ENCODE results near the gene ZNF500. TPM values are rescaled to one million over a fixed set of nuclear protein-coding genes. Genes with fewer than 3 reads are reported as not detected.

The ZNF500 gene
- total RNA-seq, 1 experiment from 2014 or later: 18.3 TPM

DNA sequence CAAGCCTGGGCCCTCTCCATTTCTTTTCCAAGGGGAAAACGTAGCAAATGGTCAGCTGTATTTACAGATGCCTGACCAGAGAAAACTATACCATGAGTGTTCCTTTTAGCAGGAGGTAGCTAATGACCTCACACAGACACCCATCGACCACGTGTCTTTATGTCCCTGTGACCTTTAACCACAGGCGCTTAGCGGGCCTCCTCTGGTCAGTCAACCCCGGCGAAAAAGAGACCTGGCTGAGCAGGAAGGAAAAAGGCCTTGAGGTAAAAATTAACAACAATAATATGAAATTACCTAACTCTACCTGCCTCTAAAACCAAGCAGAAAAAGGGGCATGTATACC lies 64.5 kb downstream of the ZNF500 start:
- no peak overlapping the region for H3K14ac ChIP-seq (ENCODE audit: insufficient read depth, low read length)
- no peak overlapping the region for H3T11ph ChIP-seq (ENCODE audit: low read length)
- H2BK120ac ChIP-seq (ENCODE audit: low read depth, low read length, poor library complexity, severe bottlenecking): no peak overlapping the region
- no peak overlapping the region for H2BK15ac ChIP-seq (ENCODE audit: low read depth, low read length)
- peaks cover 17 to 62% (median 54%) of the 10 kb centered on the region in 3 experiments; a peak in 6 of 7 replicates for H3K36me3 Mint-ChIP-seq (ENCODE audit: insufficient read depth in 1 of 3, low read depth in 3 of 3)
- H3K4me2 ChIP-seq (ENCODE audit: insufficient read depth, insufficient read length, low read length): no peak overlapping the region
- no peak overlapping the region for H2BK20ac ChIP-seq (ENCODE audit: low read depth, low read length, poor library complexity, severe bottlenecking)
- TF ChIP-seq, protein P1, sequence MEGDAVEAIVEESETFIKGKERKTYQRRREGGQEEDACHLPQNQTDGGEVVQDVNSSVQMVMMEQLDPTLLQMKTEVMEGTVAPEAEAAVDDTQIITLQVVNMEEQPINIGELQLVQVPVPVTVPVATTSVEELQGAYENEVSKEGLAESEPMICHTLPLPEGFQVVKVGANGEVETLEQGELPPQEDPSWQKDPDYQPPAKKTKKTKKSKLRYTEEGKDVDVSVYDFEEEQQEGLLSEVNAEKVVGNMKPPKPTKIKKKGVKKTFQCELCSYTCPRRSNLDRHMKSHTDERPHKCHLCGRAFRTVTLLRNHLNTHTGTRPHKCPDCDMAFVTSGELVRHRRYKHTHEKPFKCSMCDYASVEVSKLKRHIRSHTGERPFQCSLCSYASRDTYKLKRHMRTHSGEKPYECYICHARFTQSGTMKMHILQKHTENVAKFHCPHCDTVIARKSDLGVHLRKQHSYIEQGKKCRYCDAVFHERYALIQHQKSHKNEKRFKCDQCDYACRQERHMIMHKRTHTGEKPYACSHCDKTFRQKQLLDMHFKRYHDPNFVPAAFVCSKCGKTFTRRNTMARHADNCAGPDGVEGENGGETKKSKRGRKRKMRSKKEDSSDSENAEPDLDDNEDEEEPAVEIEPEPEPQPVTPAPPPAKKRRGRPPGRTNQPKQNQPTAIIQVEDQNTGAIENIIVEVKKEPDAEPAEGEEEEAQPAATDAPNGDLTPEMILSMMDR (conservative IDR thresholded peaks at IDR 0.05): no peak
- no peaks in the 10 kb centered on the region for H3K4me1 Mint-ChIP-seq
- no peak overlapping the region; a peak in 1 of 7 replicates for H3K27ac Mint-ChIP-seq
- H3K79me2 ChIP-seq (ENCODE audit: insufficient read depth, low read length): no peaks in the 10 kb centered on the region
- no peak overlapping the region for H2AFZ ChIP-seq (ENCODE audit: low read length)
- no peaks in the 10 kb centered on the region for H3K4me1 ChIP-seq (ENCODE audit: insufficient read depth, low read length)
- H3K23ac ChIP-seq (ENCODE audit: insufficient read length, low read depth, low read length): no peak overlapping the region
- H4K8ac ChIP-seq (replicated peaks; ENCODE audit: insufficient read length, low read depth, low read length): no peak overlapping the region
- H3K9ac ChIP-seq (ENCODE audit: extremely low read depth, insufficient read length, low read length): no peak overlapping the region
- H2AK5ac ChIP-seq (ENCODE audit: insufficient read length, low read length): no peak overlapping the region
- no peak overlapping the region for H3K4ac ChIP-seq (ENCODE audit: low read depth, low read length)
- H3K27ac ChIP-seq (ENCODE audit: insufficient read length, low read depth, low read length): no peak overlapping the region
- H2BK12ac ChIP-seq (ENCODE audit: insufficient read length, low read depth, low read length): no peak overlapping the region
- H3K56ac ChIP-seq (ENCODE audit: insufficient read length, low read depth, low read length): no peak overlapping the region
- no peak overlapping the region for H3K18ac ChIP-seq (ENCODE audit: insufficient read length, low read depth, low read length)
- H3K23me2 ChIP-seq (ENCODE audit: insufficient read length, low read depth, low read length, poor library complexity, severe bottlenecking): no peaks in the 10 kb centered on the region
- H3K27me3 Mint-ChIP-seq (ENCODE audit: low read depth): no peaks in the 10 kb centered on the region
- no peaks in the 10 kb centered on the region for H3K79me1 ChIP-seq (ENCODE audit: insufficient read depth, low read depth, low read length, poor library complexity, severe bottlenecking)
- WGBS (ENCODE audit: extremely low coverage, insufficient read length, low lambda C conversion rate): no CpG with 5 or more reads among the region's 7 CpGs
- H2BK5ac ChIP-seq (ENCODE audit: insufficient read length, low read length): no peak overlapping the region
- no peaks in the 10 kb centered on the region for H3K9me3 ChIP-seq (ENCODE audit: control insufficient read depth, low read depth, low read length)
- DNase-seq: no peak
- no peak overlapping the region for H3K4me3 Mint-ChIP-seq
- H3K27me3 ChIP-seq (ENCODE audit: insufficient read depth, low read length): no peaks in the 10 kb centered on the region
- H4K91ac ChIP-seq (ENCODE audit: insufficient read length, low read depth, low read length): no peak overlapping the region
- no peaks in the 10 kb centered on the region for H3K9me3 Mint-ChIP-seq
- no peak overlapping the region for H4K5ac ChIP-seq (ENCODE audit: insufficient read length, low read depth, low read length)
- no peaks in the 10 kb centered on the region for H4K20me1 ChIP-seq (ENCODE audit: control insufficient read depth, insufficient read depth, insufficient read length)

Measured in H9 (cell line).